HG03175 (cell line): ENCODE measurements around the gene PPP1R3G.

Source experiments
- ATAC-seq: cut with Tn5 transposase; IDR thresholded peaks from one replicate; pipeline ENCODE4 v1.9.1; 2021; ENCODE audit warnings: mild to moderate bottlenecking, moderate library complexity; ENCODE audit not compliant: unreplicated experiment

Gene PPP1R3G

GRCh38 chr6:5068153-5068751 lies 16.9 kb upstream of the PPP1R3G start:
- no peak for ATAC-seq

- ATAC-seq, result no peak
Observed at GRCh38 chr6:5071216-5071615, 13.9 kb upstream of the PPP1R3G start.

- no peak for ATAC-seq
Observed at GRCh38 chr6:5072440-5072839, 12.7 kb upstream of the PPP1R3G start.

GRCh38 chr6:5073992-5074391 lies 11.1 kb upstream of the PPP1R3G start:
- ATAC-seq, result no peak

GRCh38 chr6:5076931-5077330 lies 8.2 kb upstream of the PPP1R3G start:
- ATAC-seq, result no peak

GRCh38 chr6:5078121-5078669 lies 6.9 kb upstream of the PPP1R3G start:
- peak; percentile 75 for ATAC-seq

- ATAC-seq, result no peak
Observed at GRCh38 chr6:5079692-5080091, 5.4 kb upstream of the PPP1R3G start.

GRCh38 chr6:5080574-5080973 lies 4.6 kb upstream of the PPP1R3G start:
- ATAC-seq, result no peak

GRCh38 chr6:5081182-5081581 lies 4.0 kb upstream of the PPP1R3G start:
- ATAC-seq, result no peak

- no peak for ATAC-seq
Observed at GRCh38 chr6:5081955-5082354, 3.2 kb upstream of the PPP1R3G start.

- no peak for ATAC-seq
Observed at GRCh38 chr6:5082487-5083306, 2.4 kb upstream of the PPP1R3G start.

GRCh38 chr6:5083307-5083583 lies 1.9 kb upstream of the PPP1R3G start:
- ATAC-seq, result no peak

GRCh38 chr6:5083813-5084359 lies 1.3 kb upstream of the PPP1R3G start:
- ATAC-seq, result no peak

GRCh38 chr6:5084360-5084780 lies 771 bp upstream of the PPP1R3G start:
- ATAC-seq, result no peak

GRCh38 chr6:5085648-5086293 lies 630 bp downstream of the PPP1R3G start:
- ATAC-seq, result no peak

- ATAC-seq, result no peak
Observed at GRCh38 chr6:5086294-5086890, 1.3 kb downstream of the PPP1R3G start.

GRCh38 chr6:5087389-5087788 lies 2.2 kb downstream of the PPP1R3G start:
- no peak for ATAC-seq

- no peak for ATAC-seq
Observed at GRCh38 chr6:5088780-5089179, 3.6 kb downstream of the PPP1R3G start.

- no peak for ATAC-seq
Observed at GRCh38 chr6:5089481-5090438, 4.6 kb downstream of the PPP1R3G start.

GRCh38 chr6:5090603-5091002 lies 5.5 kb downstream of the PPP1R3G start:
- no peak for ATAC-seq
